H9 (cell line): ENCODE results near the gene HSD17B3. TPM values are rescaled to one million over a fixed set of nuclear protein-coding genes. Genes with fewer than 3 reads are reported as not detected.

ENCODE experiments used
- DNase-seq: peaks from one replicate; pipeline ENCODE4 v3.0.0-alpha.2; 2017
- H2AFZ ChIP-seq: one replicate; pipeline ENCODE4 v1.6.1; 2013; ENCODE audit warnings: mild to moderate bottlenecking, low read length, control low read depth, moderate library complexity
- H2AK5ac ChIP-seq: 2 replicates; pipeline ENCODE4 v1.6.1; 2013; ENCODE audit warnings: low read length, control low read depth, mixed read lengths; ENCODE audit not compliant: insufficient read length
- H2BK120ac ChIP-seq: one replicate; pipeline ENCODE4 v1.6.1; 2013; ENCODE audit warnings: low read depth, mild to moderate bottlenecking, low read length, control low read depth, inconsistent platforms; ENCODE audit not compliant: poor library complexity, severe bottlenecking
- H2BK12ac ChIP-seq: 2 replicates; pipeline ENCODE4 v1.6.1; 2013; ENCODE audit warnings: low read length, control low read depth, mixed read lengths, low read depth; ENCODE audit not compliant: insufficient read length
- H2BK15ac ChIP-seq: 2 replicates; pipeline ENCODE4 v1.6.1; 2013; ENCODE audit warnings: low read depth, low read length, control low read depth
- H2BK20ac ChIP-seq: one replicate; pipeline ENCODE4 v1.6.1; 2013; ENCODE audit warnings: low read depth, mild to moderate bottlenecking, low read length, control low read depth, inconsistent platforms; ENCODE audit not compliant: poor library complexity, severe bottlenecking
- H2BK5ac ChIP-seq: 2 replicates; pipeline ENCODE4 v1.6.1; 2013; ENCODE audit warnings: low read length, control low read depth, mixed read lengths; ENCODE audit not compliant: insufficient read length
- H3K14ac ChIP-seq: 2 replicates; pipeline ENCODE4 v1.6.1; 2013; ENCODE audit warnings: low read length, control low read depth; ENCODE audit not compliant: insufficient read depth
- H3K18ac ChIP-seq: 2 replicates; pipeline ENCODE4 v1.6.1; 2013; ENCODE audit warnings: low read depth, mild to moderate bottlenecking, mixed read lengths, low read length, control low read depth; ENCODE audit not compliant: insufficient read length
- H3K23ac ChIP-seq: 2 replicates; pipeline ENCODE4 v1.6.1; 2013; ENCODE audit warnings: low read length, control low read depth, mixed read lengths, low read depth; ENCODE audit not compliant: insufficient read length
- H3K23me2 ChIP-seq: 2 replicates; pipeline ENCODE4 v1.6.1; 2013; ENCODE audit warnings: low read depth, mild to moderate bottlenecking, mixed read lengths, low read length, control low read depth; ENCODE audit not compliant: insufficient read length, poor library complexity, severe bottlenecking
- H3K27ac ChIP-seq: 2 replicates; pipeline ENCODE4 v1.5.1; 2013; ENCODE audit warnings: low read length, control low read depth, mixed read lengths, low read depth; ENCODE audit not compliant: insufficient read length
- H3K27me3 ChIP-seq: 2 replicates; pipeline ENCODE4 v1.6.1; 2013; ENCODE audit warnings: low read length, control low read depth, inconsistent platforms; ENCODE audit not compliant: insufficient read depth
- H3K4ac ChIP-seq: 2 replicates; pipeline ENCODE4 v1.6.1; 2013; ENCODE audit warnings: low read depth, mild to moderate bottlenecking, control low read depth, inconsistent platforms, low read length, moderate library complexity
- H3K4me1 ChIP-seq: 2 replicates; pipeline ENCODE4 v1.6.1; 2013; ENCODE audit warnings: low read length, control low read depth, inconsistent platforms; ENCODE audit not compliant: insufficient read depth
- H3K4me2 ChIP-seq: 2 replicates; pipeline ENCODE4 v1.6.1; 2013; ENCODE audit warnings: low read length, control low read depth, mixed read lengths; ENCODE audit not compliant: insufficient read length, insufficient read depth
- H3K56ac ChIP-seq: 2 replicates; pipeline ENCODE4 v1.6.1; 2013; ENCODE audit warnings: low read depth, mild to moderate bottlenecking, mixed read lengths, low read length, control low read depth; ENCODE audit not compliant: insufficient read length
- H3K79me1 ChIP-seq: 2 replicates; pipeline ENCODE4 v1.6.1; 2013; ENCODE audit warnings: low read depth, mild to moderate bottlenecking, moderate library complexity, low read length, control low read depth, inconsistent platforms; ENCODE audit not compliant: insufficient read depth, poor library complexity, severe bottlenecking
- H3K79me2 ChIP-seq: 2 replicates; pipeline ENCODE4 v1.6.1; 2013; ENCODE audit warnings: low read length, control low read depth, inconsistent platforms; ENCODE audit not compliant: insufficient read depth
- H3K9ac ChIP-seq: 2 replicates; pipeline ENCODE4 v1.6.1; 2013; ENCODE audit warnings: low read length, control low read depth, mixed read lengths; ENCODE audit not compliant: insufficient read length; ENCODE audit errors: extremely low read depth
- H3K9me3 ChIP-seq: one replicate; pipeline ENCODE4 v1.6.1; 2013; ENCODE audit warnings: low read depth, low read length, inconsistent platforms; ENCODE audit not compliant: control insufficient read depth
- H3T11ph ChIP-seq: one replicate; pipeline ENCODE4 v1.6.1; 2013; ENCODE audit warnings: mild to moderate bottlenecking, low read length, control low read depth, inconsistent platforms
- H4K20me1 ChIP-seq: one replicate; pipeline ENCODE4 v1.6.1; 2013; ENCODE audit not compliant: control insufficient read depth, insufficient read length, insufficient read depth
- H4K5ac ChIP-seq: 2 replicates; pipeline ENCODE4 v1.6.1; 2013; ENCODE audit warnings: low read depth, mild to moderate bottlenecking, mixed read lengths, low read length, control low read depth; ENCODE audit not compliant: insufficient read length
- H4K8ac ChIP-seq: replicated peaks from 2 replicates; pipeline ENCODE4 v1.6.1; 2013; ENCODE audit warnings: low read length, control low read depth, mixed read lengths, low read depth; ENCODE audit not compliant: insufficient read length
- H4K91ac ChIP-seq: 2 replicates; pipeline ENCODE4 v1.6.1; 2013; ENCODE audit warnings: low read depth, mild to moderate bottlenecking, moderate library complexity, mixed read lengths, low read length, control low read depth; ENCODE audit not compliant: insufficient read length
- H3K27ac Mint-ChIP-seq, 3 experiments: 2 replicates in 2 of 3; 3 replicates in 1 of 3; pipeline ENCODE4 v1.8.0; 2020 to 2021; ENCODE audit warnings: mixed read lengths in 3 of 3, mild to moderate bottlenecking in 1 of 3, moderate library complexity in 1 of 3
- H3K27me3 Mint-ChIP-seq: 2 replicates; pipeline ENCODE4 v1.8.0; 2021; ENCODE audit warnings: low read depth, mild to moderate bottlenecking, moderate library complexity, mixed read lengths
- H3K36me3 Mint-ChIP-seq, 3 experiments: 2 replicates in 2 of 3; 3 replicates in 1 of 3; pipeline ENCODE4 v1.8.0; 2020 to 2021; ENCODE audit warnings: low read depth in 3 of 3, mixed read lengths in 3 of 3; ENCODE audit not compliant: insufficient read depth in 1 of 3
- H3K4me1 Mint-ChIP-seq, 2 experiments: 2 replicates each; pipeline ENCODE4 v1.8.0; 2020; ENCODE audit warnings: mixed read lengths in 2 of 2
- H3K4me3 Mint-ChIP-seq, 2 experiments: 2 replicates in 1 of 2; 3 replicates in 1 of 2; pipeline ENCODE4 v1.8.0; 2020 to 2021; ENCODE audit warnings: mild to moderate bottlenecking in 2 of 2, mixed read lengths in 2 of 2, moderate library complexity in 1 of 2
- H3K9me3 Mint-ChIP-seq, 2 experiments: 2 replicates in 1 of 2; 3 replicates in 1 of 2; pipeline ENCODE4 v1.8.0; 2020; ENCODE audit warnings: mild to moderate bottlenecking in 2 of 2, mixed read lengths in 2 of 2, moderate library complexity in 1 of 2
- CTCF ChIP-seq: fragments of 200-600 bp; sonication (generic); conservative IDR thresholded peaks from 3 replicates; pipeline ENCODE4 v1.8.0; 2021; ENCODE audit warnings: antibody characterized with exemption, mild to moderate bottlenecking
- WGBS: extraction: QIAGEN DNeasy Blood & Tissue Kit; methylation state at CpG from one replicate; pipeline ENCODE4 v1.1.7; 2013; ENCODE audit warnings: missing lambda C conversion rate, low lambda C conversion rate, mixed read lengths; ENCODE audit not compliant: insufficient read length; ENCODE audit errors: extremely low coverage; 5-methylcytosine and 5-hydroxymethylcytosine counted together
- total RNA-seq: library from RNA; stranded (reverse); gene quantifications from 2 replicates; pipeline ENCODE4 v1.2.1, GENCODE V29; 2021

Gene HSD17B3
- total RNA-seq, 1 experiment from 2014 or later: not detected

GRCh38 chr9:96281641-96282040 is 20.3 kb downstream of the HSD17B3 start:
- no peaks in the 10 kb centered on the region for H3K79me1 ChIP-seq
- no peak overlapping the region for H3K4me2 ChIP-seq
- H3K4me1 ChIP-seq: no peaks in the 10 kb centered on the region; the same call in 1 of the 2 replicates
- no peak overlapping the region for H3K9ac ChIP-seq
- H2AFZ ChIP-seq: no peak overlapping the region
- H3K27ac Mint-ChIP-seq: no peak overlapping the region
- H2BK15ac ChIP-seq: no peak overlapping the region
- H3K4ac ChIP-seq: no peak overlapping the region
- no peak overlapping the region for H3K4me3 Mint-ChIP-seq
- no peak overlapping the region for H2BK12ac ChIP-seq
- no peak overlapping the region for H2BK5ac ChIP-seq
- H3K36me3 Mint-ChIP-seq: peaks cover 5 to 17% (median 5%) of the 10 kb centered on the region in 3 experiments
- no peaks in the 10 kb centered on the region for H4K20me1 ChIP-seq
- H3K27me3 ChIP-seq: no peaks in the 10 kb centered on the region
- H3T11ph ChIP-seq: no peak overlapping the region
- H3K79me2 ChIP-seq: no peaks in the 10 kb centered on the region
- H2BK20ac ChIP-seq: no peak overlapping the region
- no peak for DNase-seq
- no peaks in the 10 kb centered on the region for H3K23me2 ChIP-seq
- H4K5ac ChIP-seq: no peak overlapping the region
- H2AK5ac ChIP-seq: no peak overlapping the region
- TF ChIP-seq CTCF: no peak
- H3K9me3 Mint-ChIP-seq: peaks cover 27 to 30% of the 10 kb centered on the region in 2 experiments
- no peak overlapping the region for H3K23ac ChIP-seq
- no CpG with 5 or more reads among the region's 6 CpGs for WGBS
- H3K27ac ChIP-seq: no peak overlapping the region
- no peak overlapping the region for H3K14ac ChIP-seq
- H3K56ac ChIP-seq: no peak overlapping the region
- peaks cover 6% of the 10 kb centered on the region for H3K27me3 Mint-ChIP-seq
- no peak overlapping the region for H2BK120ac ChIP-seq
- H4K8ac ChIP-seq: no peak overlapping the region
- H3K18ac ChIP-seq: no peak overlapping the region
- H3K4me1 Mint-ChIP-seq: peaks cover 13 to 16% of the 10 kb centered on the region in 2 experiments
- H3K9me3 ChIP-seq: peaks cover 5% of the 10 kb centered on the region
- H4K91ac ChIP-seq: no peak overlapping the region
